NCI-H69 (cell line): Measurements from ENCODE around the gene PSAT1.

Experiments used
- DNase-seq: peaks from one replicate; lab custom pipeline; 2025; lab: John Stamatoyannopoulos, UW

The PSAT1 gene

DNA sequence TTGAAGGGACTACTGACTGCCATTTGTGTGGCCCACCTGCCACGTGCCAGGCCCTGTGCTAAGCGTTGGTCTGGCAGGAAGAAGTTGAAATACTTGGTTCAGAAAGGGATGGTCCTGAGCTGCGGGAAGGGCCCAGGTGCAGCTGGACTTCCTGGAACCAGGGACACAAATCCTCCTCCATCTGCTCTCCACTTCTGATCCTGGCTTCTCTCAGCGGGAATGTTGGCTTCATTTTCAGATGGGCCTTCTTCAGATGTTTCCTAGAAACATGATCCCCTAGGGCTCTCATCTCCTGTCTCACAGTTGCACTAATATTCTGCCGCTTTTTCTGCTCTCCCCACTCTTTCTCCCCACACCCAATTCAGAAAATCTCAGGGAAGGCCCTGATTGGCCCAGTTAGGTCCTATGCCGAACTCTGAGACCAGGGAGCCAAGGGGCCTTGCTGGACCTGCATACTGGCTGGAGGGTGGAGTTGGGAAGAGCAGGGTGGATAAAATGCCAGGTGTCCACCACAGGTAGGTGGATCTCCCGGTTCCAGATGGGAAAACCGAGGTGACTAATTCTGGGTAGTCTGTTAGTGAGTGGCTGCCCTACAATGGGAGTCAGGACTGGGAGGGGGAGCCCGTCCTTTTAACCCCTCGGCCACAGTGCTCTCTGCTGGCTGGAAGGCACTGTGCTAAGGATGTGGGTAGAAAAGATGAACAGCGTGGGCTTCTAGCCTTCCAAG, 19.4 kb downstream of the PSAT1 start:
- DNase-seq: no peak

DNA sequence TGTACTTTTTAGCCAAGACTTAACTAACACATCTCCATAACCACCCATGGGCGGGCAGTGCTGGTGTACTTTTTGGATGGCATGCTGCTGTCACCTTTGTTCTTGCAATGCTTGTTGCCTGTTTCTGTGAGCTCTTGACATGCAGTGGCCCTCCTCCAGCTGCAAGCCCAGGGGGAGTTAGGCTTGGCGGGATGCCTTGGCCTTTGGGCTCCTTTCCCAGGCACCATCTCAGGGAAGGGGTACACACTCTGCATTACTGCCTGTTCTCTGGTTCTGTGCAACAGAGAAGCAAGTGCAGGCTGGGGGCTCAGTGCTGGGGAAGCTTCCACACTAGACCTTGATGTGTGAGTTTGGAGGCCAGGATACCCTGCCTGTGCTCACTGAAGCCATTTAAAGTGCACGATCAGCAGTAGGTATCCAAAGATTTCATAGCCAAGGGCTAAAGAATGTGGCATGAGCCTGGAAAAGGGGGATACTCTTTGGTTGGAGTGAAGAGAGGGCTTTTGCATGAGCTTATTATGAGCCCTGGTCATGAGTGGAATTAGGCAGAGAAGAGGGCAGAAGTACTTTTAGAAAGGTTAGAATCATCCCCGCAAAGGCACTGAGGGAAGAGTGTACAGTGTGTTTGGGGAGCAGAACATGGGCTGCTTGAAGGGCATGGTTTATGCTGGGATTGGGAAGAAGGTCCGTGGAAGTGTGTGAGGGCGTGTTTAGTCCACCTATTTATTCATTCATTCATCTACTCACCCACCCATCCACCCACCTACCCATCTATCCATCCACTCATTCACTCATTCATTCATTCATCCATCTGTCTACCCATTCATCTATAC, 22.5 kb downstream of the PSAT1 start:
- DNase-seq: no peak

DNA sequence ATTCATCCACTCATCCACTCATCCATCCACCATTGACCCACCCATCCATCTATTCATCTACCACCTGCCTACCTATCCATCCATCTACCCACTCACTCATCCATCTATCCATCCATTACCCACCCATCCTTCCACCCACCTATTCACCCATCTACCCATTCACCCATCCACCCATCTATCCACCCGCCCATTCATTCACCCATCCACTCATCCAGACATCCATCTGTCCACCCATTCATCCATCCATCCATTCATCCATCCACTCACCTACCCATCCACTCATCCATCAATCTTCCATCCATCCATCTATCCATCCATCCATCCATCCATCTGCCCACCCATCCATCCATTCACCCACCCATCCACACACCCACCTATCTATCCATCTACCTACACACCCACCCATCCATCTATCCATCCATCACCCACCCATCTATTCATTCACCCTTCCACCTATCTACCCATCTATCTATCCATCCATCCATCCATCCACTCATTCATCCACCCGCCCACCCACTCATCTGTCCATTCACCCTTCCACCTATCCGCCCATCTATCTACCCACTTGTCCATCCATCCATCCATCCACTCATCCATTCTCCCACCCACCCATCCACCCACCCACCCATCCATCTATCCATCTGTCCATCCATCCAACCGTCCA, 23.2 kb downstream of the PSAT1 start:
- DNase-seq: no peak

DNA sequence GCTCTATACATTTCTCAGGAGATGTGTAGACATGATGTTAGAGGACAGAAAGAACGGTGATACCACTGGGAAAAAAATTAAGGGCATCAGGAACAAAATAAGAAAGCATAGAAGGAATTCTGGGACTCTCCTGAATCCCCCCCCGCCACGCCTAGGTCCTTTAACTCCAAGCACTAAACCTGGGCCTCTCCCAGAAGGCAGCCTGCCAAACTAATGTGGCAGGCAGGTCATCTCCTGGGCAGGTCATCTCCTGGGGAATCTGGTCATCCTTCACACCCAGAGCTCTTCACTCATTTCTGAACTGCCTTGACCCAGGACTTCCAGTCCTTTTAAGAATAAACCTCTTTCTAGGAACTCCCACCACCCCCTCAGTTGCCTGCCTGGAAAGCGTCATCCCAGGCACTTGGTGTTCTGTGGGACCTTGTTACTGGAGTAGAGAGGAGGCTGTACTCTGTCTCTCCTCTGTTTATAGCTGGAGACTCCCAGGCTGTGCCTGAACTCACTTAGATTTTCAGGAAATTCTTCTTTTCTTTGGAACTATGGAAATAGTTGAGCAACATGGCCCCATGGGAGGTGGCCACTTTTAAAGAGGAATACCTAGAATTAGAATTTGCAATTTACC, 24.1 kb downstream of the PSAT1 start:
- no peak for DNase-seq

DNA sequence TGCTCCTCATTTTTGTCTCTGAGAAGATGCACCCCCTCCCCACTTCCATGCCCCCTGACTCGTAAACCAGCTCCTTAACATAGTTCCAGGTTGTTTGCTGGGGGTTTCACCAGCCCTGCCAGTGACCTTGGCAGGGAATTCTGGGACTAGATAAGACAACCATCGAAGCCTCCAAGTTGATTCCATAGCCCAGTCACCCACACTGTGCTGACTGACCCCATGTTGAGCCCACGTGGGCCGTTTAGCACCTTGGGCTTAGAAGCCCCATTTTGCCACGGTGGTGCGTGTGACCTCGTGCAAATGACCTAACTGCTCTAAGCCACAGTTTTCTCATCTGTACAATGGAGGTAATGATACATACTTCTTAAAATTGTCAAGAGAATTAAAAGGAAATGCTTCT, 24.6 kb downstream of the PSAT1 start:
- DNase-seq: no peak

DNA sequence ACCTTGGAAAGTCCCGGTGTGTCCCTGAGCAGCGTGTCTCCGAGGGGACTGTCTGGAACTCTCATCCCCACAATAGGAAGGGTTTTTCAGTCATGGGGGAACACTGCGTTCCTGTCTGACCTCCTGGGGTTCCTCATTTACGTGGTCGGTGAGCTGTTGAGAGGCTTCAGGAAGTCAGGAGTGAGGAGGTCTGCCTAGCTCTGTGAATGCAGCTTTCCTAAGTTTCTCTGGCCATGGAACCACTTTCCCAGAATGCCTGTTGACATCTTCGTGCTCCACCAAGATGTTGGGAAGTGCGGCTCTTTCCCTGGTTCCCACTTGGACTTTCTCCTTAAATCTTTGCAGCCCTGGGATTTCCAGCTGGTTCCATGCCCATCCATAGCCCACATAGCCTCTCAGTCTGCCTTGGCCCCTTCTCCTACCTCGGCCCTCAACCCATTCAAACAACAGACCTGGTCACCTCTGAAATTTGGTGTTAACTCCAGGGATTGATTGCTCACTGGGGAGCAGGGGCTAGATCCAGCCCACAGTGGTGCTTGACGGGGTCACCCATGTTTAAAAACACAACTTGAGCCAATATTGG, 27.2 kb downstream of the PSAT1 start:
- no peak for DNase-seq

DNA sequence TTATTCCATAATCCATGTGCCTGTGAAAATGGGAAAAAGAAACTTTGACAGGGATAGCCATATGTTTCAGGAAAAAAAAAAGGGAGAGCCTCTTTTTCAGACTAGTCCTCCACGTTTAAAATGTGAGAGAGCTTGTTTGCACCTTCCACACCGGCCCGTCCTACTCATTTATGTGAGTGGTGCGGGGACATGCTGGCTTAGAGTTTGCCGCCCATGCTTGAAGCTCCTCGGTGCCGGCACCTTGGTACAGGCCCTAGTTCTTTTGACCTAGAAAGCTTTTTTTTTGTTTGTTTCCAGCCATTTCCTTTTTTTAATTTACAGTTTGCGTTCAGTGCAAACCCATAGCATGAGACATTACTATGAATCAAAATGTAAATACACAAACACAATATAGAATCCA, 27.8 kb downstream of the PSAT1 start:
- DNase-seq: no peak

DNA sequence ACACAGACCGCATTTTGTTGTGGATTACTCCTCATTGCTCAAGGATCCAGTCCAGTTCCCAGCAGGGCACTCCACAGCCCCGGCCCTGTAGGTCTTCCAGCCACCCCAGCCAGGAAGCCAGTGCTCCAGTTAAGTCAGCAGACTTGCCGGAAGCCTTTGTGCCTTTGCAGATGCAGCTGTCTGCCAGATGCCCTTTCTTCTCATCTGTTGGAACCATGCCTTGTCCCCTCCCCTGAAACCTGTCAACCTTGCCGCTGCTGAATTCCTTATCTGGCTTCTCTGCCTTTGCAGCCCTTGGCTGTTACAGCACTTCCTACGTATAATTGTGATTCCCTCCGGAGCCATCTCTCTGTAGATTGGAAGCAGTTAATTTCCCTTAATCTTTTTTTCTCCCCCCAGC, 28.4 kb downstream of the PSAT1 start:
- DNase-seq: peak; percentile 51

DNA sequence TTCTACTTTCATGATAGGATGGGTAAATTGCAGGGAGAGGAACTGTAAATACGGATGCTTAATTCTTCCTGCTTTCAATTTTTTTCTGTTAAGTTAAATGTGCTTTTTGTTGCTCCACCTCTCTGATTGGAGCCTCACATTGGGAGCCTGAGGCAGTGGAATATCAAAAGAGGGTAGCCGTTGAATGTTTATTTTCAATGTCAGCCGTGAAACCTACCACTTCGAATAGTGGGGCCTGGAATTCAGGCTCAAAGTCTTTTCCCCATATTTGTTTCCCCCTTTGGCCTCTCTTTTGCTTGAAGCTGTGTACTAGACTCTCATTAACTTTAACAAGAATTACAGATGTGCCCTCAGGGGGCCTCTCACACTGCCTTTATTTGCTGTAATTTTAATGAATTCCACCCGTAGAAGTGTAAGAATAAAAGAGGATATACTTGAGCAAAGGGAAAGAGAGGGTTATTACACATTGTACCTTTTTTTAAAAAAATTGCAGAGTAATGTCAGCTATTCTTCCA, 29.0 kb downstream of the PSAT1 start:
- no peak for DNase-seq

DNA sequence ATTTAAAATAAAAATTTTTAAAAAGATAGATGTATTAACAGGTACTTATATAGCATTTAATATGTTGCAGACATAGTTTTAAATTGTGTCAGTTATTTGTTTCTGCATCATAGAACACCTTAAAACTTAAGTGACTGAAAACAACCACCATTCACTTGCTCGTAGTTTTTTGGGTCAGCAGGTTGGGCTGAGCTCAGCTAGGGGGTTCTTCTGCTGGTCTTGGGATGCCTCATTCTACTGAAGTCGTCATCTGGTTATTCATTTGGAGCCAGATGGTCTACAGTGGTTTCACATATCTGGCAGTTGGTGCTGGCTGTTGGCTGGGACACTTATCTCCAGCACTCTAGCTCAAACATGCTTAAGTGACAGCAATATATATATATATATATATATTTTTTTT, 29.6 kb downstream of the PSAT1 start:
- peak; percentile 8 for DNase-seq

DNA sequence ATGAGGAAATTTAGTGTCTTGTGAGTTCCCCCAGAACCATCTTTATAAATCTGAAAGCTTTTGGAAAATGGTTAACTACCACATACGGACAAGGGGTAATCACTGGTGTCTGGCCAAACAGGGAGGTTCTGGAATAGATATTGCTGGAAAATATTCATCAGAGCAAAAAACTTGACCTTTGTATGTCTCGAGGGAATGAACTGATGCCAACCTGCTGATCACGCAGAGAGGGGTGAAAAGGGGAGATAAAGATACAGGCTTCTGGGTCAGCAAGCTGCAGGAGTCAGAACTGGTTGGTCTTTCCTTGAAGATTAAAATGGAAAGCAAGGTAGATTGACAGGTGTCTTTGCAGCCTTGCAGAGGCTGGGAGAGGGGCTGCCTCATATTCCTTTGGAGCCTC, 35.5 kb downstream of the PSAT1 start:
- no peak for DNase-seq

DNA sequence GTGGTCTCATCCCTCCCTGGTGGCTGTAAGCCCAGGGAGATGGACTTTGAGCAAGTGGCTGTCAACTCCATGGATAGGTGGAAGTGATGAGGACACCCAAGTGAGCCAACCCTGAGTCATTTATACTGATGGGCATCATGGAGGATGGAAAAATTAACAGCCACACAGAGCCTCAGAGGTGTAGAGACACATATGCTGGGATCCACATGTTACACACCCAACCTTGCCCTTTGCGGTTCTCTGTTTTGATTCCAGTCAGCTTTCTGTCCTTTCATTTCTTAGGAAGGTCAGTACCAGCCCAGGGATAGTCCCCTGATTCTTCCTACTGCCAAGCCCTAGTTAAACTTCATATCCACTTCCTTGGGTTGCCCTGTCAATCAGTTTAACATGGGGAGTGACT, 51.9 kb downstream of the PSAT1 start:
- no peak for DNase-seq

DNA sequence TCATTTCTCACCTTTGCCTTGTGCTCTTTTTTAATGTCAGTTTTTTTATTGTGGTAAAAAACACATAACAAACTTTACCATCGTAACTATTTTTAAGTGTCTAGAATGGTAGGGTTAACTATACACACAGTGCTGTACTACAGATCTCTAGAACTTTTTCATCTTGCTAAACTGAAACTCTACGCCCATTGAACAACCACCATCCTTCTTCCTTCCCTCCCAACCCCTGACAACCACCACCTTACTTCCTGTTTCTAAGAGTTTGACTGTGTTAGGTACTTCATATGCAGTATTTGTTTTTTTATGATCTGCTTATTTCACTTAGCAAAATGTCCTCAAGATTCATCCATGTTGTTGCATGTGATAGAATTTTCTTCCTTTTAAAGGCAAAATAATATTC, 54.9 kb downstream of the PSAT1 start:
- DNase-seq: no peak

DNA sequence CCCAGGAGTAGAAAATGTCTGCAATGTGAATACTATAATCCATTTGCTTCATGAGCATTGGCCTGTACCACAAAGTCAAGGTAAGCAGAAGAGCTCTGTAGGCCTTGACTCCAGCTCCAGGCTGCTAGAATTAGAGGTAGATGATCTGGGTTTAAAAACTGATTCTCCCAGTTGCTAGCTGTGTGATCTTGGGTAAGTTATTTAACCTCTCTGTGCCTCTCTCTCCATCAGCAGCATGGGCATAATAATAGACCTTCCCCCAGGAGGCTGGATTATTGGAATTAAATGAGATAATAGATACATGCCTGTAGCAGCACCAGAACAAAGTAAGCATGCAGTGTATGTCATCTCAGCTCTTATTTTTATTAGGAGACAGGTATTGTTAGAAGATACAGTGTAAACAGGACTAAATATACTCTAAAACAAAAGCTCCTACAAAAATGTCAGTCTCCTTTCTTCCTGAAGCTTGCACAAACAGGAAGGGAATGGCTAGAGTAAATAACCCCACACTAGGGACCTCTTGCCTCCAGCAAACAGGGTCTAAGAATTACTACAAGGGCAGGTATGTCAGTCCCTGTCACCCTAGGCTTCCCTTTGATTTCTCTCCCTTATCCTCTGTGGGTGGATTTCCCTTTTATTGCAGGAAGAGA, 57.5 kb downstream of the PSAT1 start:
- DNase-seq: peak; percentile 80

DNA sequence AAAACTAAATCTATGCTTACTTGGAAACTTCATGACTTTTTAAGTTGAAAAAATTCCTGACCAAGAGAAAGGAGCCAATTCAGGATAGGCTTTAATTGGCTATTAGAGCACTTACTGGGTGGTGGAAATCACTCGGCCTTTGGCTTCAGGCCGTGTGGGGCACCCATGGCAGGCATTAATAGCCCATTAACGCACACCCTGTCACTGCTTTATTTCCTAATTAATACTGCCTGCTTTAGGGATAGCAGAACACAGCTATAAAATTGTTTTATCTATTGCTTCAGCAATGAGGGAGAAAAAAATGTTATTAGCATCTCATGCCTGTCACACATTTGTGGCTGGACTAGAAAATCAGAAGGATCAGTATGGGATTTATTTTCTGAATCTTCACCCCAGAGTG, 58.1 kb downstream of the PSAT1 start:
- no peak for DNase-seq

DNA sequence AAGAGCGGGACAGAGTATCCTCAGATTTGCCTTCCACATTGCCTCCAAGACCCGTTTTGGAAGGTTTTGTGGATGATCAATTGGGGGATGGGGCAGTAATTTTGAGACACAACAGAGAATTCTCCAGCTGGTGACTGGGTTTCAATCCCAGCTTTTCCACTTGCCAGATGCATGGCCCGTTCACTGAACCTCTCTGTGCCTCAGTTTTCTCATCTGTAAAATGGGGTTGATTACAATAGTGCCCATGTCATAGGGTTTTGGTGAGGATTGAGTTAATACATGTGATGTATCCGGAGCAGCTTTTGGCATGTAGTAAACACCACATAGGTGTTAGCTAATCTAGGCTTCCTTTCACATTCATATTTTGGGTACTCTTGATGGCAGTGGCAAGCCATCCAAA, 59.7 kb downstream of the PSAT1 start:
- DNase-seq: no peak

DNA sequence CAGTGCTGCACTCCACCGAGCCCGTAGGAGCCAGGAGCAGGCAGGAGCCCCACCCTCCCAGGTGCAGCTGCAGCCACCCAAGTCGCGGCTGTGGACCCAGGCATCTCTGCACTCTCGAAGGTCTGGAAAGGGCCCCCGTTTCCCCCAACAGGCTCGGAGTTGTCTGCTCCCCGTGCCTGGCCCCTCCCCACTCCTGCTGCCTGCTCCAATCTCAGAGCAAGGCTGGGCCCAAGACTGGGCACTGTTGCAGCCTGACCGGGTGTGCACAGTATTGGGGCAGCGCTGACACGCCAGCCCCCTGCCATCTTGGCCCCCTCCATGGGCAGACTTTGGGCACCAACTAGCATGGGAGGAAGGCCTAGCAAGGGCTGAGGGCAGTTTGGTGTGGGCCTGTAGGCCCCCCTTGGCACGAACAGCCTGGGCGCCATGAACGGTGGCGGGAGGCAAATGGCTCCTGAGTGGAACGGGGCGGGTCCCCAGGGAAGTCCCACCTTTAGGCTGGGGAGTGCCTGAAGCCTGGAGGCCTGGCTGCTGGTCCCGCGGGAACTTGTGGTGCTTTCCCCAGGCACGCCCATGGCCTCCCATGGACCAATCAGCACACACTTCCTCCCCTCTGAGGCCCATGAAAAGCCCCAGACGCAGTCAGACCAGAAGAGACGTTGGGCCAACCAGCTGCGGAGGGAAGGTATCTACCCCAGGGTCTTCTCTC, 60.4 kb downstream of the PSAT1 start:
- DNase-seq: no peak

DNA sequence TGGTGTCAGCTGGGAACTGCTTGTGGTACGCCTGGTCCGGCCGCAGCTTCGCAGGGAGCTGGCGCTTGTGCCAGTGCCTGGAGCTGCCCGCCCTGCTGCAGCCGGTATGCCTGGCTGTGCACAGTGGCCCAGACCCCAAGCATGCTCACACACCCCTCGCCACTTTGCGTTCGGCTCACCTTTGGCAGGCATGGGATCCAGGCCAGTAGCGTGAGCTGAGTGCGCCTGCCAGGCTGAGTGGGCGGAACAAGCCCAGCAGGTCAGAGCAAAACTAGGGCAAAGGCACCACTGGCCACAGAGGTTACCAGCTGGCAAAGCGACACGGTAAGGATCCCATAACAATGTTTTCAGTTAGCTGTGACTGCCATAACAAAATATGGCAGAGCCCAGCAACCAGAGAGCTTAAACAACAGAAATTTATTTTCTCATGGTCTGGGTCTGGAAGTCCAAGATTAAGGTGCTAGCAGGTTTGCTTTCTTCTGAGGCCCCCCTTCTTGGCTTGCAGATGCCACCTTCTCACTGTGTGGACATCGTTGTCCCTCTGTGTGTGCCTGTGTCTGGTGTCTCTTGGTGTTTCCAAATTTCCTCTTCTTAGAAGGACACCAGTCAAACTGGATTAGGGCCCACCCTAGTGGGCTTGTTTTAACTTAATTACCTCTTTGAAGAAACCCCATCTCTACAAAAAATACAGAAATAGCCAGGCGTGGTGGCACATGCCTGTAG, 61.6 kb downstream of the PSAT1 start:
- DNase-seq: no peak

DNA sequence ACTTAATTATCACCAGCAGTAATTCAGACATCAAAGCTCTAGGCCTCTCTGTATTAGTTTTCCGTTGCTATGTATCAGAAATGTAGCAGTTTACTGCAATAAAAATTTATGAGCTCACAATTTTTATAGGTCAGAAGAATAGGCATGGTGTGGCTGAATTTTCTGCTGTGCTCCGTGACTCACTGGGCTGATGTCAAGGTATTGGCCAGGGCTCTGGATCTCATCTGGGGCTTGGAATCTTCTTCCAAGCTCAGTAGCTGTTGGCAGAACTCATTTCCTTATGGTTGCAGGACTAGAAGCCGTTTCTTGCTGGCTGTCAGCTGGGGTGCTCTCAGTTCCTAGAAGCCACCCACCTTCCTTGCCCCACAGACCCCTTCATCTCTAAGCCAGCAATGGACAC, 66.3 kb downstream of the PSAT1 start:
- no peak for DNase-seq
